ENCODE measurements around the gene SFRP5. TPM values are rescaled to one million over a fixed set of nuclear protein-coding genes. Genes with fewer than 3 reads are reported as not detected.

SFRP5 gene
- total and polyA plus RNA-seq, 2 donors: 1.1 to 4.8 TPM

Other genes with a start within 250 kb of the SFRP5 start
- gene ANKRD2, start 199.2 kb downstream of the SFRP5 start, total RNA-seq: 0.69 TPM
- gene ANKRD2, start 199.2 kb downstream of the SFRP5 start, polyA plus RNA-seq: 0.23 TPM
- gene HOGA1, start 187.6 kb downstream of the SFRP5 start, total RNA-seq: 0.53 TPM
- 0.35 TPM for gene HOGA1, start 187.6 kb downstream of the SFRP5 start, polyA plus RNA-seq
- not detected for gene C10orf62, start 182.3 kb downstream of the SFRP5 start, total RNA-seq
- gene C10orf62, start 182.3 kb downstream of the SFRP5 start, polyA plus RNA-seq: not detected
- 5.9 TPM for gene MORN4, start 138.5 kb downstream of the SFRP5 start, total RNA-seq
- gene MORN4, start 138.5 kb downstream of the SFRP5 start, polyA plus RNA-seq: 7.6 TPM
- gene PI4K2A, start 131.3 kb downstream of the SFRP5 start, total RNA-seq: 7.4 TPM
- gene PI4K2A, start 131.3 kb downstream of the SFRP5 start, polyA plus RNA-seq: 11.7 TPM
- gene AVPI1, start 84.8 kb downstream of the SFRP5 start, total RNA-seq: 7.5 TPM
- 21.2 TPM for gene AVPI1, start 84.8 kb downstream of the SFRP5 start, polyA plus RNA-seq
- gene MARVELD1, start 58.3 kb downstream of the SFRP5 start, total RNA-seq: 34.0 TPM
- 66.6 TPM for gene MARVELD1, start 58.3 kb downstream of the SFRP5 start, polyA plus RNA-seq
- 13.5 TPM for gene ZFYVE27, start 34.9 kb downstream of the SFRP5 start, total RNA-seq
- gene ZFYVE27, start 34.9 kb downstream of the SFRP5 start, polyA plus RNA-seq: 17.0 TPM
- gene GOLGA7B, start 77.8 kb upstream of the SFRP5 start, total RNA-seq: 0.11 TPM
- gene GOLGA7B, start 77.8 kb upstream of the SFRP5 start, polyA plus RNA-seq: 0.56 TPM